Measurements from ENCODE around the gene PARD3B.

GRCh38 chr2:204505488-204505887 is 39.8 kb upstream of the PARD3B start:
- TF ChIP-seq CTCF (conservative IDR thresholded peaks at IDR 0.05; ENCODE audit: low read depth, low read length) (no peak), MAZ (IDR thresholded peaks at IDR 0.05; ENCODE audit: borderline replicate concordance, low read depth, low read length) (no peak)
